ENCODE results near the gene PRUNE1.

GRCh38 chr1:151055581-151055980, 47.3 kb downstream of the PRUNE1 start:
- TF ChIP-seq CTCF (IDR thresholded peaks at IDR 0.05; ENCODE audit: poor library complexity, severe bottlenecking) (no peak), EZH2 (IDR thresholded peaks at IDR 0.05; ENCODE audit: borderline replicate concordance, insufficient read depth, low read length, poor library complexity, severe bottlenecking) (no peak), MXI1 (conservative IDR thresholded peaks at IDR 0.05; ENCODE audit: poor library complexity, severe bottlenecking) (no peak), POLR2AphosphoS5 (IDR thresholded peaks at IDR 0.05) (no peak), REST (IDR thresholded peaks at IDR 0.05; ENCODE audit: borderline replicate concordance) (no peak), EP300 (conservative IDR thresholded peaks at IDR 0.05; ENCODE audit: poor library complexity, severe bottlenecking) (no peak), TAF1 (IDR thresholded peaks at IDR 0.05; ENCODE audit: low read depth) (no peak), SMC3 (conservative IDR thresholded peaks at IDR 0.05; ENCODE audit: poor library complexity) (no peak)

All from neural cell (in vitro differentiated cells).